GM19240 (cell line): ENCODE results near the gene MCM3AP.

Experiments used
- DNase-seq: peaks from one replicate; pipeline ENCODE4 v3.0.0; 2011; ENCODE audit warnings: low spot score; ENCODE audit not compliant: insufficient read length

The MCM3AP gene

DNA sequence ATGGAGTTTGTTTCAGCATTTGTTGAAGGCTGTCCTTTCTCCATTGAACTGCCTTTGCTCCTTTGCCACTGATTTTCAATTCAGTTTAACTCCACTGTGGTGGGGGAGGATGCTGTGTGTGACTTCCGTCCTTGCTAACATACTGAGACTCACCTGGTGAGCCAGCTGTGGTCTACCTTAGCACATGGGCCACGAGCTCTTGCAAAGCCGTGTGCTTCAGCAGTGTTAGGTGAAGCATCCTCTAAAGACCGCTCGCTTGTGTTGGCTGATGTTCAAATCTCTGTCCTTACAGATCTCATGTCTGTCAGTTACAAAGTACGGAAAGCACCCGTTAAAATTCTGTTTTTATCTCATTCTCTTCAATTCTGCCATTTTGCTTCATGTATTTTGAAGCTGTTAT lies 97.6 kb downstream of the MCM3AP start:
- no peak for DNase-seq

DNA sequence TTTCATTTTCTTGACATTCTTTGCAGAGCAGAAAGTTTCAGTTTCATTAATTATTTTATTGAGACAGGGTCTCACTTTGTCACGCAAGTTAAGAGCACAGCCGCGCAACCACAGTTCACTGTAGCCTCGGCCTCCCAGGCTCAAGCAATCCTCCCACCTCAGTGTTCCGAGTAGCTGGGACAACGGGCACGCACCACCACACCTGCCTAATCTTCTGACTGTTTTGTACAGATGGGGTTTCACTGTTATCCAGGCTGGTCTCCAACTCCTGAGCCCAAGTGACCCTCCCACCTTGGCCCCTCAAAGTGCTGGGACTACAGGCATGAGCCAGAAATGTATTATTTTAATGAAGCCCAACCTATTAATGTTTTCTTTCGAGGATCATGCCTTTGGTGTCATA lies 98.2 kb downstream of the MCM3AP start:
- DNase-seq = no peak

GRCh38 chr21:46185716-46186115 lies 99.7 kb downstream of the MCM3AP start:
- DNase-seq = no peak
